ENCODE data around the gene BST1. TPM values are rescaled to one million over a fixed set of nuclear protein-coding genes. Genes with fewer than 3 reads are reported as not detected.

Gene BST1
- total RNA-seq, 1 donor = 31.8 TPM

DNA sequence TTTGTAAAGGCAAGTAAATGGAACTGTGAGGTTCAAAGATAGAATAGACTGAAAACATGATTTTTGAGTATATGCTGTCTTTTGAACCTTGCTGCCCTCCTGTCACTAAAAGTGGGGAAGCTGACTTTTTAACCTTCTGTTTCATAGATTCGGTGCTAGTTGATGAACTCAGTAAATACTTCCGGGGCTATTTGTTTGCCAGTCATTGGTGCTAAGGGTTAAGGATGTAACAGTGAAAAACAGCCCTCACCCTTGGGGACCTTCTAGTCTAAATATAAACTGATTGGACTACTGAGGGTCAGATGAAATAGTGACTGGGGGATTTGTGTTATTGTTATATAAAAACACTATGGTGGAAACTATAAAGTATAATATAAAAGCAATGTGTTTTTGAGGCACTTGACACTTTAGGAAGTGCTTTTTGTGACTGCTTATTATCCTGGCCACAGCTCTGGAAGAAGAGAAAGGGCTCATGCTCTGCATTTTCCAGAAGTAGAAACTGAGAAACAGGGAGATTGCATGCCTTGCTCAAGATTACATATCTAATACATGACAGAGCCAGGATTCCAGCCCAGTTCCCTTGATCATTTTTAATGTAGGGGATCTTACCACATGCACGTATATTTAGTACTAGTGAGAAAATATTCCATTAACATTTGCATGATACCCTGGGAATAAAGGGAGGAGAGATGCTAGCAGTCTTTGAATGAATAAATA is 3.9 kb downstream of the BST1 start:
- no peaks in the 10 kb centered on the region for H3K27me3 ChIP-seq (ENCODE audit: insufficient read depth, low read length)
- H3K4me1 ChIP-seq (ENCODE audit: insufficient read depth, low read length) = peaks cover 6% of the 10 kb centered on the region
- H2AFZ ChIP-seq (ENCODE audit: low read length) = peak overlapping the region; percentile 40
- H3K9me3 ChIP-seq (ENCODE audit: low read depth, low read length) = no peaks in the 10 kb centered on the region
- no peak overlapping the region for H3K27ac ChIP-seq (ENCODE audit: low read depth, low read length)
- peak; percentile 87 for DNase-seq (ENCODE audit: insufficient read length, low spot score, missing footprints)
- no peaks in the 10 kb centered on the region for H3K36me3 ChIP-seq (ENCODE audit: insufficient read depth, low read length)
- no peaks in the 10 kb centered on the region for H4K20me1 ChIP-seq (ENCODE audit: insufficient read depth, low read length)
- TF ChIP-seq, protein P1, sequence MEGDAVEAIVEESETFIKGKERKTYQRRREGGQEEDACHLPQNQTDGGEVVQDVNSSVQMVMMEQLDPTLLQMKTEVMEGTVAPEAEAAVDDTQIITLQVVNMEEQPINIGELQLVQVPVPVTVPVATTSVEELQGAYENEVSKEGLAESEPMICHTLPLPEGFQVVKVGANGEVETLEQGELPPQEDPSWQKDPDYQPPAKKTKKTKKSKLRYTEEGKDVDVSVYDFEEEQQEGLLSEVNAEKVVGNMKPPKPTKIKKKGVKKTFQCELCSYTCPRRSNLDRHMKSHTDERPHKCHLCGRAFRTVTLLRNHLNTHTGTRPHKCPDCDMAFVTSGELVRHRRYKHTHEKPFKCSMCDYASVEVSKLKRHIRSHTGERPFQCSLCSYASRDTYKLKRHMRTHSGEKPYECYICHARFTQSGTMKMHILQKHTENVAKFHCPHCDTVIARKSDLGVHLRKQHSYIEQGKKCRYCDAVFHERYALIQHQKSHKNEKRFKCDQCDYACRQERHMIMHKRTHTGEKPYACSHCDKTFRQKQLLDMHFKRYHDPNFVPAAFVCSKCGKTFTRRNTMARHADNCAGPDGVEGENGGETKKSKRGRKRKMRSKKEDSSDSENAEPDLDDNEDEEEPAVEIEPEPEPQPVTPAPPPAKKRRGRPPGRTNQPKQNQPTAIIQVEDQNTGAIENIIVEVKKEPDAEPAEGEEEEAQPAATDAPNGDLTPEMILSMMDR (IDR thresholded peaks at IDR 0.05; ENCODE audit: extremely low read depth, low read depth, low read length) = no peak
- no peaks in the 10 kb centered on the region for H3K79me2 ChIP-seq (ENCODE audit: insufficient read depth, low read length)
- H3K4me3 ChIP-seq (ENCODE audit: insufficient read depth, low read length) = no peak overlapping the region
- H3K4me2 ChIP-seq (ENCODE audit: insufficient read depth, low read length) = no peak overlapping the region

DNA sequence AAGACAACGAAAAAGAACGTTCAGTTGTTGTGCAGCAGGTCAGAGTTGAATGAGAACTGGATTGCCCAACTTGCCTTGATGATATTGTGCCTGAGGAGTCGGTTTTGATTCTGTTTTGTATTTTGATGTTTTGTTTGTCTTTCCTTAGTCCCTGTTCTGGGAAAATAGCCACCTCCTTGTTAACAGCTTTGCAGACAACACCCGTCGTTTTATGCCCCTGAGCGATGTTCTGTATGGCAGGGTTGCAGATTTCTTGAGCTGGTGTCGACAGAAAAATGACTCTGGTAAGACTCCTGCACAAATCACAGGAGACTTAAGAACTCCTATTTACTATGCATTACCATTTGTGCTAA is 4.5 kb downstream of the BST1 start:
- H3K36me3 ChIP-seq (ENCODE audit: insufficient read depth, low read length) = no peaks in the 10 kb centered on the region
- no peak overlapping the region for H3K4me3 ChIP-seq (ENCODE audit: insufficient read depth, low read length)
- H3K9me3 ChIP-seq (ENCODE audit: low read depth, low read length) = no peaks in the 10 kb centered on the region
- H4K20me1 ChIP-seq (ENCODE audit: insufficient read depth, low read length) = no peaks in the 10 kb centered on the region
- no peaks in the 10 kb centered on the region for H3K27me3 ChIP-seq (ENCODE audit: insufficient read depth, low read length)
- no peak overlapping the region for H3K4me2 ChIP-seq (ENCODE audit: insufficient read depth, low read length)
- no peaks in the 10 kb centered on the region for H3K79me2 ChIP-seq (ENCODE audit: insufficient read depth, low read length)
- H3K27ac ChIP-seq (ENCODE audit: low read depth, low read length) = no peak overlapping the region
- H2AFZ ChIP-seq (ENCODE audit: low read length) = peak overlapping the region; percentile 40
- H3K4me1 ChIP-seq (ENCODE audit: insufficient read depth, low read length) = peaks cover 4% of the 10 kb centered on the region
- no peak for DNase-seq (ENCODE audit: insufficient read length, low spot score, missing footprints)
- TF ChIP-seq, protein P1 (IDR thresholded peaks at IDR 0.05; ENCODE audit: extremely low read depth, low read depth, low read length) = no peak

DNA sequence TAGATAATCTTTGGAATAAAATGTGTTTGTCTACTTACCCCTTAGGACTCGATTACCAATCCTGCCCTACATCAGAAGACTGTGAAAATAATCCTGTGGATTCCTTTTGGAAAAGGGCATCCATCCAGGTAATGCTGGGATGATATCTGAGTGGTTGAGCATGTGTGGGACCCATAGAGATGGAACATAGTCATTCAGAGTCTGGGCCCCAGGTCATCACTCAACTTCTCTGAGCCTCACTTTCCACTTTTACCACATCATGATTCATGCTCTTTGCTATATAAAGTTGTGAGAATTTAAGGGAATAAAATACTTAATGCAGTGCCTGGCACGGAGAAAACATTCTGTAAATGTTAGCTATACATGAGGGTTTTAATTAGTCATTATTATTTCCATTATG is 8.9 kb downstream of the BST1 start:
- Histone ChIP-seq H3K4me1 (ENCODE audit: insufficient read depth, low read length) (peaks cover 23% of the 10 kb centered on the region), H3K27me3 (ENCODE audit: insufficient read depth, low read length) (no peaks in the 10 kb centered on the region), H3K79me2 (ENCODE audit: insufficient read depth, low read length) (no peaks in the 10 kb centered on the region), H2AFZ (ENCODE audit: low read length) (no peak overlapping the region), H3K4me2 (ENCODE audit: insufficient read depth, low read length) (no peak overlapping the region), H3K4me3 (ENCODE audit: insufficient read depth, low read length) (no peak overlapping the region), H3K27ac (ENCODE audit: low read depth, low read length) (no peak overlapping the region), H3K36me3 (ENCODE audit: insufficient read depth, low read length) (no peaks in the 10 kb centered on the region), H3K9me3 (ENCODE audit: low read depth, low read length) (no peaks in the 10 kb centered on the region), H4K20me1 (ENCODE audit: insufficient read depth, low read length) (no peaks in the 10 kb centered on the region)
- DNase-seq (ENCODE audit: insufficient read length, low spot score, missing footprints) = no peak
- TF ChIP-seq, protein P1 (IDR thresholded peaks at IDR 0.05; ENCODE audit: extremely low read depth, low read depth, low read length) = no peak

DNA sequence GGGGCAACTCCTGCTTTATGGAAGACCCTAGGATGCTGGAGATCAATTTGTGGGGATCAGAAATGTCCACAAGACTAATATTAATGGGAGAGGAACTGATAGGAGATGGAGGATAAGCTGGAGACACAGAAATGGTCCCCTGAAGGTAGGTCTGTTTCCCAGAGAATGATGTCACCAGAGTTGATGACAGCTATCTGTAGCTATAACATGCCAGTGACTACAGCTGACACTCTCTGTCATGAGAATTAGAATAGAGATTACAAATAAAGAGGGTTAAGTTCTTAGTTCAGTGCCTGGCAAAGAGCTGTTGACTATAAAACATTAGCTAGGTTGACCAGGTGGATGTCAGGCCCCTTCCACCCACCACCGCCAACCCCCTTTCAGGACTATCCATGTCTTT is 9.3 kb downstream of the BST1 start:
- H3K9me3 ChIP-seq (ENCODE audit: low read depth, low read length) = no peaks in the 10 kb centered on the region
- H3K36me3 ChIP-seq (ENCODE audit: insufficient read depth, low read length) = no peaks in the 10 kb centered on the region
- H2AFZ ChIP-seq (ENCODE audit: low read length) = no peak overlapping the region
- H3K4me3 ChIP-seq (ENCODE audit: insufficient read depth, low read length) = no peak overlapping the region
- no peak overlapping the region for H3K4me2 ChIP-seq (ENCODE audit: insufficient read depth, low read length)
- H4K20me1 ChIP-seq (ENCODE audit: insufficient read depth, low read length) = no peaks in the 10 kb centered on the region
- no peak overlapping the region for H3K27ac ChIP-seq (ENCODE audit: low read depth, low read length)
- no peaks in the 10 kb centered on the region for H3K79me2 ChIP-seq (ENCODE audit: insufficient read depth, low read length)
- TF ChIP-seq, protein P1 (IDR thresholded peaks at IDR 0.05; ENCODE audit: extremely low read depth, low read depth, low read length) = no peak
- no peak for DNase-seq (ENCODE audit: insufficient read length, low spot score, missing footprints)
- H3K27me3 ChIP-seq (ENCODE audit: insufficient read depth, low read length) = no peaks in the 10 kb centered on the region
- H3K4me1 ChIP-seq (ENCODE audit: insufficient read depth, low read length) = peaks cover 27% of the 10 kb centered on the region

All from osteoblast (primary cell).